GM23338 (cell line): ENCODE data around the gene MED7. TPM values are rescaled to one million over a fixed set of nuclear protein-coding genes. Genes with fewer than 3 reads are reported as not detected.

Source experiments
- ATAC-seq: fragments of 200-7000 bp; cut with Tn5 transposase; 3 replicates; pipeline ENCODE4 v1.9.1; 2020
- DNase-seq: peaks from one replicate; pipeline ENCODE4 v3.0.0-alpha.2; 2015; ENCODE audit warnings: low spot score
- H2AFZ ChIP-seq: fragments of 200-600 bp; sonication (generic); 2 replicates; pipeline ENCODE4 v1.8.0; 2016; ENCODE audit warnings: antibody characterized with exemption, mild to moderate bottlenecking, moderate library complexity
- H3F3A ChIP-seq: fragments of 200-600 bp; sonication (generic); replicated peaks from 2 replicates; pipeline ENCODE4 v1.8.0; 2017; ENCODE audit warnings: antibody characterized with exemption, mixed run types, low read depth
- H3K27ac ChIP-seq: fragments of 200-600 bp; sonication (generic); 2 replicates; pipeline ENCODE4 v1.6.1; 2016; ENCODE audit warnings: low read depth
- H3K27me3 ChIP-seq: fragments of 200-600 bp; sonication (generic); 2 replicates; pipeline ENCODE4 v1.8.0; 2016; ENCODE audit warnings: mild to moderate bottlenecking, mixed run types, moderate library complexity; ENCODE audit not compliant: insufficient read depth
- H3K36me3 ChIP-seq: fragments of 200-600 bp; sonication (generic); 2 replicates; pipeline ENCODE4 v1.8.0; 2016; ENCODE audit warnings: mild to moderate bottlenecking; ENCODE audit not compliant: insufficient read depth
- H3K4me1 ChIP-seq: fragments of 200-600 bp; sonication (generic); 2 replicates; pipeline ENCODE4 v1.8.0; 2016; ENCODE audit warnings: mild to moderate bottlenecking, moderate library complexity; ENCODE audit not compliant: insufficient read depth
- H3K4me2 ChIP-seq: fragments of 200-600 bp; sonication (generic); 2 replicates; pipeline ENCODE4 v1.7.1; 2017; ENCODE audit warnings: mixed run types
- H3K4me3 ChIP-seq: fragments of 200-600 bp; sonication (generic); 2 replicates; pipeline ENCODE4 v1.6.1; 2016; ENCODE audit warnings: mixed run types
- H3K79me2 ChIP-seq: fragments of 200-600 bp; sonication (generic); replicated peaks from 2 replicates; pipeline ENCODE4 v1.8.0; 2017; ENCODE audit warnings: mild to moderate bottlenecking; ENCODE audit not compliant: insufficient read depth
- H3K9me2 ChIP-seq: fragments of 200-600 bp; sonication (generic); 2 replicates; pipeline ENCODE4 v1.8.0; 2017; ENCODE audit not compliant: insufficient read depth
- H4K20me1 ChIP-seq: fragments of 200-600 bp; sonication (generic); replicated peaks from 2 replicates; pipeline ENCODE4 v1.8.0; 2017; ENCODE audit warnings: mild to moderate bottlenecking; ENCODE audit not compliant: insufficient read depth
- H3K27ac Mint-ChIP-seq: 2 replicates; pipeline ENCODE4 v1.8.0; 2020; ENCODE audit warnings: inconsistent platforms, mild to moderate bottlenecking, moderate library complexity, mixed read lengths
- H3K27me3 Mint-ChIP-seq: 3 replicates; pipeline ENCODE4 v1.8.0; 2022; ENCODE audit warnings: low read depth, mild to moderate bottlenecking, moderate library complexity, mixed read lengths, inconsistent platforms; ENCODE audit not compliant: insufficient read depth, poor library complexity
- H3K36me3 Mint-ChIP-seq: 3 replicates; pipeline ENCODE4 v1.8.0; 2021; ENCODE audit warnings: low read depth, mild to moderate bottlenecking, inconsistent platforms, moderate library complexity, mixed read lengths
- H3K4me1 Mint-ChIP-seq: 3 replicates; pipeline ENCODE4 v1.8.0; 2020; ENCODE audit warnings: mild to moderate bottlenecking, inconsistent platforms, mixed read lengths
- H3K4me3 Mint-ChIP-seq: 3 replicates; pipeline ENCODE4 v1.8.0; 2021; ENCODE audit warnings: moderate library complexity, mild to moderate bottlenecking, inconsistent platforms, mixed read lengths
- H3K9me3 Mint-ChIP-seq: 3 replicates; pipeline ENCODE4 v1.8.0; 2020; ENCODE audit warnings: moderate library complexity, mild to moderate bottlenecking, inconsistent platforms, mixed read lengths
- CREB1 ChIP-seq: fragments of 250-450 bp; sonication (Bioruptor Pico); IDR thresholded peaks from 2 replicates; pipeline ENCODE4 v1.5.0; 2020; ENCODE audit warnings: low read depth, mild to moderate bottlenecking, moderate library complexity
- ETS1 ChIP-seq: IDR thresholded peaks from 2 replicates; pipeline ENCODE4 v1.6.1; 2016; ENCODE audit warnings: antibody characterized with exemption
- POLR2AphosphoS5 ChIP-seq: IDR thresholded peaks from 2 replicates; pipeline ENCODE4 v1.6.1; 2016; ENCODE audit warnings: antibody characterized with exemption, low read depth
- ZNF331 ChIP-seq: fragments of 250-450 bp; sonication (Bioruptor Pico); IDR thresholded peaks from 2 replicates; pipeline ENCODE4 v1.5.0; 2020; ENCODE audit warnings: low read depth, mild to moderate bottlenecking, moderate library complexity
- long read RNA-seq: library from polyadenylated mRNA; unstranded; transcript quantifications from one replicate; pipeline ENCODE4 v2.0.0, GENCODE V29; 2020; ENCODE audit not compliant: unreplicated experiment
- polyA plus RNA-seq: library from polyadenylated mRNA; unstranded; fragments of >200 nt; fragmentation: Nextera tagmentation; extraction: Ambion mirVana; gene quantifications from 2 replicates; pipeline ENCODE4 v1.2.1, GENCODE V29; 2016
- total RNA-seq: library from RNA; depleted of rRNA; stranded (reverse); fragments of >200 nt; shearing (Covaris generic); gene quantifications from 2 replicates; pipeline ENCODE4 v1.2.3, GENCODE V29; 2014; rRNA removed
- TF ChIP-seq, protein P1 (sequence below): fragments of 250-450 bp; sonication (Bioruptor Pico); IDR thresholded peaks from 2 replicates; pipeline ENCODE4 v1.5.0; 2020; ENCODE audit warnings: mild to moderate bottlenecking, moderate library complexity
- TF ChIP-seq, protein P2 (sequence below): IDR thresholded peaks from one replicate; pipeline ENCODE4 v1.6.1; 2018; ENCODE audit warnings: antibody characterized with exemption; ENCODE audit not compliant: unreplicated experiment
- TF ChIP-seq, protein P3 (sequence below), 2 experiments: fragments of 200-600 bp in 1 of 2; sonication (generic) in 1 of 2; conservative IDR thresholded peaks; 2 replicates each; pipeline versions ENCODE4 v1.5.1 to v1.6.1; 2016 to 2017; ENCODE audit warnings: antibody characterized with exemption in 2 of 2, low read depth in 2 of 2, mild to moderate bottlenecking in 2 of 2, moderate library complexity in 1 of 2

Gene MED7, protein sequence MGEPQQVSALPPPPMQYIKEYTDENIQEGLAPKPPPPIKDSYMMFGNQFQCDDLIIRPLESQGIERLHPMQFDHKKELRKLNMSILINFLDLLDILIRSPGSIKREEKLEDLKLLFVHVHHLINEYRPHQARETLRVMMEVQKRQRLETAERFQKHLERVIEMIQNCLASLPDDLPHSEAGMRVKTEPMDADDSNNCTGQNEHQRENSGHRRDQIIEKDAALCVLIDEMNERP
- total RNA-seq (9.7 and 11.6 TPM in 2 replicates), polyA plus RNA-seq (31.7 and 34.4 TPM in 2 replicates)
- long read RNA-seq, transcript MED7-201 (2 exons, 2,402 nt) = major isoform, 19 of 23 reads
- long read RNA-seq, partial matches to known transcripts = 3 of 23 reads
- long read RNA-seq, other reads (novel, unspliced or antisense) = 0 of 23 reads

- Histone ChIP-seq H3K79me2 (peaks cover 36% of the 10 kb centered on the region), H3K27me3 (no peaks in the 10 kb centered on the region), H3F3A (no peaks in the 10 kb centered on the region), H3K4me1 (peaks cover 4% of the 10 kb centered on the region; the same call in 1 of the 2 replicates), H4K20me1 (no peaks in the 10 kb centered on the region), H3K4me2 (peak within 1 kb of the TSS; percentile 79), H3K4me3 (peak within 1 kb of the TSS; percentile 63), H2AFZ (peak within 1 kb of the TSS; percentile 26; the same call in 1 of the 2 replicates), H3K9me2 (no peaks in the 10 kb centered on the region), H3K36me3 (peaks cover 5% of the 10 kb centered on the region), H3K27ac (peak within 1 kb of the TSS; percentile 41; the same call in 1 of the 2 replicates)
- no peaks in the 10 kb centered on the region for H3K9me3 Mint-ChIP-seq
- DNase-seq (peak; percentile 99), ATAC-seq (peak; percentile 100)
- peaks cover 28% of the 10 kb centered on the region for H3K36me3 Mint-ChIP-seq
- H3K4me3 Mint-ChIP-seq = peak within 1 kb of the TSS; percentile 86
- H3K4me1 Mint-ChIP-seq = peaks cover 7% of the 10 kb centered on the region; the same call in 2 of the 3 replicates
- peak within 1 kb of the TSS; percentile 98 for H3K27ac Mint-ChIP-seq
- TF ChIP-seq, protein P1, sequence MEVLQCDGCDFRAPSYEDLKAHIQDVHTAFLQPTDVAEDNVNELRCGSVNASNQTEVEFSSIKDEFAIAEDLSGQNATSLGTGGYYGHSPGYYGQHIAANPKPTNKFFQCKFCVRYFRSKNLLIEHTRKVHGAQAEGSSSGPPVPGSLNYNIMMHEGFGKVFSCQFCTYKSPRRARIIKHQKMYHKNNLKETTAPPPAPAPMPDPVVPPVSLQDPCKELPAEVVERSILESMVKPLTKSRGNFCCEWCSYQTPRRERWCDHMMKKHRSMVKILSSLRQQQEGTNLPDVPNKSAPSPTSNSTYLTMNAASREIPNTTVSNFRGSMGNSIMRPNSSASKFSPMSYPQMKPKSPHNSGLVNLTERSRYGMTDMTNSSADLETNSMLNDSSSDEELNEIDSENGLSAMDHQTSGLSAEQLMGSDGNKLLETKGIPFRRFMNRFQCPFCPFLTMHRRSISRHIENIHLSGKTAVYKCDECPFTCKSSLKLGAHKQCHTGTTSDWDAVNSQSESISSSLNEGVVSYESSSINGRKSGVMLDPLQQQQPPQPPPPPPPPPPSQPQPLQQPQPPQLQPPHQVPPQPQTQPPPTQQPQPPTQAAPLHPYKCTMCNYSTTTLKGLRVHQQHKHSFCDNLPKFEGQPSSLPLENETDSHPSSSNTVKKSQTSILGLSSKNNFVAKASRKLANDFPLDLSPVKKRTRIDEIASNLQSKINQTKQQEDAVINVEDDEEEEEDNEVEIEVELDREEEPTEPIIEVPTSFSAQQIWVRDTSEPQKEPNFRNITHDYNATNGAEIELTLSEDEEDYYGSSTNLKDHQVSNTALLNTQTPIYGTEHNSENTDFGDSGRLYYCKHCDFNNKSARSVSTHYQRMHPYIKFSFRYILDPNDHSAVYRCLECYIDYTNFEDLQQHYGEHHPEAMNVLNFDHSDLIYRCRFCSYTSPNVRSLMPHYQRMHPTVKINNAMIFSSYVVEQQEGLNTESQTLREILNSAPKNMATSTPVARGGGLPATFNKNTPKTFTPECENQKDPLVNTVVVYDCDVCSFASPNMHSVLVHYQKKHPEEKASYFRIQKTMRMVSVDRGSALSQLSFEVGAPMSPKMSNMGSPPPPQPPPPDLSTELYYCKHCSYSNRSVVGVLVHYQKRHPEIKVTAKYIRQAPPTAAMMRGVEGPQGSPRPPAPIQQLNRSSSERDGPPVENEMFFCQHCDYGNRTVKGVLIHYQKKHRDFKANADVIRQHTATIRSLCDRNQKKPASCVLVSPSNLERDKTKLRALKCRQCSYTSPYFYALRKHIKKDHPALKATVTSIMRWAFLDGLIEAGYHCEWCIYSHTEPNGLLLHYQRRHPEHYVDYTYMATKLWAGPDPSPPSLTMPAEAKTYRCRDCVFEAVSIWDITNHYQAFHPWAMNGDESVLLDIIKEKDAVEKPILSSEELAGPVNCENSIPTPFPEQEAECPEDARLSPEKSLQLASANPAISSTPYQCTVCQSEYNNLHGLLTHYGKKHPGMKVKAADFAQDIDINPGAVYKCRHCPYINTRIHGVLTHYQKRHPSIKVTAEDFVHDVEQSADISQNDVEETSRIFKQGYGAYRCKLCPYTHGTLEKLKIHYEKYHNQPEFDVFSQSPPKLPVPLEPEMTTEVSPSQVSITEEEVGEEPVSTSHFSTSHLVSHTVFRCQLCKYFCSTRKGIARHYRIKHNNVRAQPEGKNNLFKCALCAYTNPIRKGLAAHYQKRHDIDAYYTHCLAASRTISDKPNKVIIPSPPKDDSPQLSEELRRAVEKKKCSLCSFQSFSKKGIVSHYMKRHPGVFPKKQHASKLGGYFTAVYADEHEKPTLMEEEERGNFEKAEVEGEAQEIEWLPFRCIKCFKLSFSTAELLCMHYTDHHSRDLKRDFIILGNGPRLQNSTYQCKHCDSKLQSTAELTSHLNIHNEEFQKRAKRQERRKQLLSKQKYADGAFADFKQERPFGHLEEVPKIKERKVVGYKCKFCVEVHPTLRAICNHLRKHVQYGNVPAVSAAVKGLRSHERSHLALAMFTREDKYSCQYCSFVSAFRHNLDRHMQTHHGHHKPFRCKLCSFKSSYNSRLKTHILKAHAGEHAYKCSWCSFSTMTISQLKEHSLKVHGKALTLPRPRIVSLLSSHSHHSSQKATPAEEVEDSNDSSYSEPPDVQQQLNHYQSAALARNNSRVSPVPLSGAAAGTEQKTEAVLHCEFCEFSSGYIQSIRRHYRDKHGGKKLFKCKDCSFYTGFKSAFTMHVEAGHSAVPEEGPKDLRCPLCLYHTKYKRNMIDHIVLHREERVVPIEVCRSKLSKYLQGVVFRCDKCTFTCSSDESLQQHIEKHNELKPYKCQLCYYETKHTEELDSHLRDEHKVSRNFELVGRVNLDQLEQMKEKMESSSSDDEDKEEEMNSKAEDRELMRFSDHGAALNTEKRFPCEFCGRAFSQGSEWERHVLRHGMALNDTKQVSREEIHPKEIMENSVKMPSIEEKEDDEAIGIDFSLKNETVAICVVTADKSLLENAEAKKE = no peak
- TF ChIP-seq, protein P2, sequence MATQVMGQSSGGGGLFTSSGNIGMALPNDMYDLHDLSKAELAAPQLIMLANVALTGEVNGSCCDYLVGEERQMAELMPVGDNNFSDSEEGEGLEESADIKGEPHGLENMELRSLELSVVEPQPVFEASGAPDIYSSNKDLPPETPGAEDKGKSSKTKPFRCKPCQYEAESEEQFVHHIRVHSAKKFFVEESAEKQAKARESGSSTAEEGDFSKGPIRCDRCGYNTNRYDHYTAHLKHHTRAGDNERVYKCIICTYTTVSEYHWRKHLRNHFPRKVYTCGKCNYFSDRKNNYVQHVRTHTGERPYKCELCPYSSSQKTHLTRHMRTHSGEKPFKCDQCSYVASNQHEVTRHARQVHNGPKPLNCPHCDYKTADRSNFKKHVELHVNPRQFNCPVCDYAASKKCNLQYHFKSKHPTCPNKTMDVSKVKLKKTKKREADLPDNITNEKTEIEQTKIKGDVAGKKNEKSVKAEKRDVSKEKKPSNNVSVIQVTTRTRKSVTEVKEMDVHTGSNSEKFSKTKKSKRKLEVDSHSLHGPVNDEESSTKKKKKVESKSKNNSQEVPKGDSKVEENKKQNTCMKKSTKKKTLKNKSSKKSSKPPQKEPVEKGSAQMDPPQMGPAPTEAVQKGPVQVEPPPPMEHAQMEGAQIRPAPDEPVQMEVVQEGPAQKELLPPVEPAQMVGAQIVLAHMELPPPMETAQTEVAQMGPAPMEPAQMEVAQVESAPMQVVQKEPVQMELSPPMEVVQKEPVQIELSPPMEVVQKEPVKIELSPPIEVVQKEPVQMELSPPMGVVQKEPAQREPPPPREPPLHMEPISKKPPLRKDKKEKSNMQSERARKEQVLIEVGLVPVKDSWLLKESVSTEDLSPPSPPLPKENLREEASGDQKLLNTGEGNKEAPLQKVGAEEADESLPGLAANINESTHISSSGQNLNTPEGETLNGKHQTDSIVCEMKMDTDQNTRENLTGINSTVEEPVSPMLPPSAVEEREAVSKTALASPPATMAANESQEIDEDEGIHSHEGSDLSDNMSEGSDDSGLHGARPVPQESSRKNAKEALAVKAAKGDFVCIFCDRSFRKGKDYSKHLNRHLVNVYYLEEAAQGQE = no peak
- TF ChIP-seq, protein P3, sequence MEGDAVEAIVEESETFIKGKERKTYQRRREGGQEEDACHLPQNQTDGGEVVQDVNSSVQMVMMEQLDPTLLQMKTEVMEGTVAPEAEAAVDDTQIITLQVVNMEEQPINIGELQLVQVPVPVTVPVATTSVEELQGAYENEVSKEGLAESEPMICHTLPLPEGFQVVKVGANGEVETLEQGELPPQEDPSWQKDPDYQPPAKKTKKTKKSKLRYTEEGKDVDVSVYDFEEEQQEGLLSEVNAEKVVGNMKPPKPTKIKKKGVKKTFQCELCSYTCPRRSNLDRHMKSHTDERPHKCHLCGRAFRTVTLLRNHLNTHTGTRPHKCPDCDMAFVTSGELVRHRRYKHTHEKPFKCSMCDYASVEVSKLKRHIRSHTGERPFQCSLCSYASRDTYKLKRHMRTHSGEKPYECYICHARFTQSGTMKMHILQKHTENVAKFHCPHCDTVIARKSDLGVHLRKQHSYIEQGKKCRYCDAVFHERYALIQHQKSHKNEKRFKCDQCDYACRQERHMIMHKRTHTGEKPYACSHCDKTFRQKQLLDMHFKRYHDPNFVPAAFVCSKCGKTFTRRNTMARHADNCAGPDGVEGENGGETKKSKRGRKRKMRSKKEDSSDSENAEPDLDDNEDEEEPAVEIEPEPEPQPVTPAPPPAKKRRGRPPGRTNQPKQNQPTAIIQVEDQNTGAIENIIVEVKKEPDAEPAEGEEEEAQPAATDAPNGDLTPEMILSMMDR (conservative IDR thresholded peaks at IDR 0.05; ENCODE audit: low read depth in 2 of 2) = no peak
- TF ChIP-seq CREB1 (CRISPR knock-in tag) (peak; percentile 70), ZNF331 (no peak), ETS1 (peak; percentile 22; the same call in 1 of the 2 replicates), POLR2AphosphoS5 (peak; percentile 92)
- peaks cover 5% of the 10 kb centered on the region for H3K27me3 Mint-ChIP-seq
These were observed at the start of gene MED7 for GRCh38 chr5:157142317-157143126. Gene MED7 (minus strand): TSS chr5:157142865. CDS start chr5:157139431, 3,434 bp downstream.
